GM15510 (cell line): Measurements from ENCODE around the gene ATP9B.

Source experiments
- POLR2A ChIP-seq: IDR thresholded peaks from 3 replicates; pipeline ENCODE4 v1.6.1; 2011; ENCODE audit warnings: borderline replicate concordance; ENCODE audit not compliant: insufficient read length; ENCODE audit errors: extremely low read depth

ATP9B gene

GRCh38 chr18:79314838-79315388 lies 245.7 kb downstream of the ATP9B start:
- no peak for TF ChIP-seq POLR2A

GRCh38 chr18:79315596-79315995 lies 246.4 kb downstream of the ATP9B start:
- TF ChIP-seq POLR2A = no peak

DNA sequence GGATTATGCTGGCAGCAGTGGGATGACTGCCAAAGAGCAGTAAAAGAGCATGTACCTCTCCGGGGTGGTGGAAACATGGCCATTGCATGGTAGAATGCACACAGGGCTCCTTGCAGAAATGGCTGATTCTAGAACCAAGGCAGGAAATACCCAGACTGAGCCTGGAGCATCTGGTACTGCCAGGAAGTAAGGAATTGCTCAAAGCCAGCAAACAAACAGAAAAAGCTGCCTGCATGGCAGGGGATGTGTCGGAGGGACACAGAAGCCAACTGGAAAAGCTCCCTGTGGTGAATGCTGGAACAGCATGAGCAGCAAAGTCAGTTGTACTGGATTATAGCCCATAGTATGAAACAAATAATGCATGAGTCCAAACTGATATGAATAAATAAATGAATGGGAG lies 248.5 kb downstream of the ATP9B start:
- no peak for TF ChIP-seq POLR2A

GRCh38 chr18:79318142-79318673 lies 249.0 kb downstream of the ATP9B start:
- TF ChIP-seq POLR2A = no peak

GRCh38 chr18:79320216-79320850 lies 251.1 kb downstream of the ATP9B start:
- TF ChIP-seq POLR2A = no peak

GRCh38 chr18:79321625-79322405 lies 252.6 kb downstream of the ATP9B start:
- TF ChIP-seq POLR2A = no peak

- no peak for TF ChIP-seq POLR2A
These were observed 253.2 kb downstream of the ATP9B start for GRCh38 chr18:79322441-79322840.

DNA sequence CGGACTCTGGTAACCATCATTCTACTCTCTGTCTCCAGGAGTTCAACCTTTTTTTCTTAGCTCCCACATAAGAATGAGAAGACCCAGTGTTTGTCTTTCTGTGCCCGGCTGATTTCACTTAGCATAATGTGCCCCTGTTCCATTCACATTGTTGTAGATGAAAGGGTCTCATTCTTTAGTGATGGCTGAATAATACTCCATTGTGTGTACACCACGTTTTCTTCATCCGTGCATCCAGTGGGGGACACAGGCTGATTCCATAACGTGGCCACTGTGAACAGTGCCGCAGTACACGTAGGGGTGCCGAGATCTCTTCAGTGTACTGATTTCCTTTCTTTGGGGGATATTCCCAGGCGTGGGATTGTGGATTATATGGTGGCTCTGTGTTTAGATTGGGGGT lies 254.3 kb downstream of the ATP9B start:
- no peak for TF ChIP-seq POLR2A

DNA sequence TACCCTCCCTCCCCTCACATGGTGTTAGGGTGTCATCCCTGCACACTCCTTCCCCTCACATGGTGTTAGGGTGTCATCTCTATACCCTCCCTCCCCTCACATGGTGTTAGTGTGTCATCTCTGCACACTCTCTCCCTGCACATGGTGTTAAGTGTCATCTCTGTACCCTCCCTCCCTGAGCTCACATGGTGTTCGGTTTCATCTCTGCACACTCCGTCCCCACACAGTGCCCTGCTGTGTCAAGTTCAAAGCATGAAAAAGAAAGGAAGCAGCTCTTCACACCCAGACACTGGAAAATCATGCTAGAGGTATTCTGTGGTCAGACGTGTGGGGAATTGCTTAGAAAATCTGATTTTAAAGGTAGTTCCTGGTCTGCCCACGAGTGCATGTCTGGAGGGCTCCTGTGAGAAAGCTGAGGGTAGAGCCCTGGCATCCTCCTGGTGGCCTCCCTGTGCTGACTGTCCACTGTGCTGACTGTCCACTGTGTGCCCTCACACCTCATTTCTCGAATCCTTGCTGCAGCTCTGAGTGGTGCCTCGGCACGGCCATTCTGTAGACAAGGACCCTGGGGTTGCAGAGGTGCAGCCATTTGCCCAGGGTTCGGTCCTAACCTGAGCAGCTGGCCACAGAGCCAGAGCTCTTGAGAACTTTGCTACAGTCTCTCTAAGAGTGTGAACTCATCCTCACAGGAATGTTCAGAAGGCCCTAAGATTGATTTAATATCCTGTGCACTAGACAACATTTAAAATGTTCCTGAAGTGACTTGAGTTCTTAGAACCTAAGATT lies 257.4 kb downstream of the ATP9B start:
- TF ChIP-seq POLR2A = no peak

GRCh38 chr18:79327199-79327721 lies 258.1 kb downstream of the ATP9B start:
- no peak for TF ChIP-seq POLR2A

DNA sequence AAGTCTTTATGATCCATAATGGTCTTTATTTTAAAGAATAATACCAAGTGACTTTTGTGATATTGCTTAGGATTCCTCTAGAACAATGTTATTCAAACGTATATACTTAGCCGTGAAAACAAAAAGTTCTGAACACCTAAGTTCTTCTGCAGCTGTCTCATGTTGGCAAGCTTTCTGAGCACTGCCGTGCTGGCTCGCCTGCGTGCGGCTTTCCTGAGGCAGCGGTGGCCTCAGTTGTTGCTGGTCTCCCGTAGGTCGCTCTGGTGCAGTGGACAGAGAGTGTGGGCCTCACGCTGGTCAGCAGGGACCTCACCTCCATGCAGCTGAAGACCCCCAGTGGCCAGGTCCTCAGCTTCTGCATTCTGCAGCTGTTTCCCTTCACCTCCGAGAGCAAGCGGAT lies 259.7 kb downstream of the ATP9B start:
- TF ChIP-seq POLR2A = no peak

DNA sequence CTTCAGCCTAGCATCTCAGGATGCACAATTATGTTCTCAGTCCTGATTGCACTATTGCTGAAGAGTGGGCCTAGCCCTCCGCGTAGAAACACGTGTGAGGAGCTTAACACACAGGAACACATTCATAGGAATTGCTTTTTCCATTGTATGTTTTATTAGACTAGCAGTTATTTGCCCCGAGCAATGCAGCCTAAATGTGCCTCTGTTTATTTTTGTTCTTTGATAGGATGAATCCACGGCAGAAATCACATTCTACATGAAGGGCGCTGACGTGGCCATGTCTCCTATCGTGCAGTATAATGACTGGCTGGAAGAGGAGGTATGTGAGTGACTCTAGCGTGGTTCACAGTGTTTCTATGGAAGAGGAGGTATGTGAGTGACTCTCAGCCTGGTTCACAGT lies 260.6 kb downstream of the ATP9B start:
- TF ChIP-seq POLR2A = no peak

GRCh38 chr18:79332646-79333045 lies 263.5 kb downstream of the ATP9B start:
- no peak for TF ChIP-seq POLR2A

DNA sequence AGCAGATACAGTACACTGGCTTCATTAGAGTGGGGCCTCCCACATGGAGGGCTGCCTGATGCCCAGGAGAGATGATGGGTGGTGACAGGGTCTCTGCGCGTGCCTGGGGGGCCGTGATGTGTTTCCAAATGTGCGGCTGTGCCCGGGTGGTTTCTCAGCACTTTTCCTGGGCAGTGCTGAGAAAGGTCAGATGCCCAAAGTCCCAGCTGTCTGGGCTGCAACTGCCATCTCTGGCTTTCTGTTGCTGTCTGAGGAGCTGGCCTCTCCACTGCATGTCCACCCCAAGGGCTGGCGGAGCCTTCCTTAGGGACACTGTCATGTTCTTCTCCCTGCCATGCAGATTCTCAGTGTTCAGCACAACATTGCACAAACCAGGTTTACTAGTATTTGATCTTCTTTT lies 263.9 kb downstream of the ATP9B start:
- TF ChIP-seq POLR2A = no peak

DNA sequence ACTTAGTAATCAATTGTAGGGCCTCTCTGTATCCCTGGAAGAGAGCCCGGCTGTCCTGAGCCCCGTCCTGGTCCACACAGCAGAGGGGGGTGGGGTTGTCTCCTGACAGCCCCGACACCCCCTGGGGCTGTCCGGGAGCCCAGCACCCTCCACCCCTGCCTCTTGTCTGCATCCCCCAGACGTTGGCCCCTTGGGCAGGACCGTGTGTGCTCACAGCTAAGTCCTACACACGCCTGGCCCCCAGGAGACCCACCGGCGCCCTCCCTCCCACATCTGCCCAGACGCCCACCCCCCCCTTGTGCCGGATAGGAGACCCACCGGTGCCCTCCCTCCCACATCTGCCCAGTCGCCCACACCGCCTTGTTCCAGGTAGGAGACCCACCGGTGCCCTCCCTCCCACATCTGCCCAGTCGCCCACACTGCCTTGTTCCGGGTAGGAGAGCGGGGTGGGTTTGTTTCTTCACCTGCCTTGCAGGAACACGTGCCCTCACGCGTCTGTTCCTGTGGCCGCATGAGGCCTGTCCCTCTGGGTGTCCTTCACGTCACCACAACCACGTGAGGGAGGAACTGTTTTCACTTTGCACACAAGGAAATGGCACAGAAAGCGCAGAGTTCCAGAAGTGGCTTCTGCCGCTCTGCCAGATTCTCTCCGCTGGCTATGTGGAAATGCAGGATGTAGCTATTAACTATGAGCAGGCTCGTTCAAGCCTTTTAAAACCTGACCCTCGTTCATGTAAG lies 265.5 kb downstream of the ATP9B start:
- TF ChIP-seq POLR2A = no peak

GRCh38 chr18:79335833-79336360 lies 266.7 kb downstream of the ATP9B start:
- TF ChIP-seq POLR2A = no peak
